Measurements from ENCODE around the gene RIGI. TPM values are rescaled to one million over a fixed set of nuclear protein-coding genes. Genes with fewer than 3 reads are reported as not detected.

The RIGI gene
- total and polyA plus RNA-seq, 9 of the 15 experiments (the other 6 are each of a cell fraction or from before 2014, with no cell fraction given), result 0.27 to 1.1 (median 0.54) TPM

DNA sequence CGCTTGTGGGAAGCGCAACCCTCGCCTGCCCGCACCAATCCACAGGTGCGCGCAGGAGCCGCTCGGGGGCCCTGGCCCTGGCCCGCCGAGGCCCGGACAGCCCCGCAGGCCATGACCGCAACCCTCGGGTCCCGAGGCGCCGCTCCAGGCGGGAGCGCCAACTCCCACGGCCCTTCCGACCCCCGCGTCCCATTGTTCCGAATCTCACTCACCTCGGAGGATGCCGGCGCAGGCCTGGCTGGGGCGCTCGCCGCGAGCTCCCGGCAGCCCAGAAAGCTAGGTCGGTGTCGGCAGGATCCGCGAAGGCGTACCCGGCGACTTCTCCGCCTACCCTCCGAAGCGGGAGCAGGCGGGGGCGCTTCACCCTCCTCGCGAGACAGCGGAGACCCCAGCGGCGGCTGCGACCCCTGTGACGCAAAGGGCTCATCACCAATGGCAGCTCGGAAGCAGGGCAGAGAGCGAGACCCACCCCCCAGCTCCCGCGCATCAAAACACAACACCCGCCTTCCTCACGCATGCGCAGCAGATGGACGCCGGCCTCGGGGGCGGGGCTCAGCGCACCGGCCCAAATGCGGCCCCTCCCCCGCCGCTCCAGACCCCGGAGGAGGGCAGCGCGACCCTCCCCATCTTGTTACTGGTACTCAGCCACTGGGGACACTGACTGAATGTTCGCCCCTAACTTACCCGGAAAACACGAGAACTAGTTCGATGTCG, 24.7 kb upstream of the RIGI start (continued):
- 0 out of 6 replicates have a peak, but pooled peaks of 2 of the 3 experiments have one; percentile 2 to 5 for TF ChIP-seq CTCF (IDR thresholded peaks at IDR 0.05 in 2 of 3, conservative IDR thresholded peaks at IDR 0.05 in 1 of 3; ENCODE audit: insufficient read depth in 2 of 3, low read depth in 1 of 3, low read length in 3 of 3)
- TF ChIP-seq ZNF224 (CRISPR knock-in tag; IDR thresholded peaks at IDR 0.05), result no peak
- no peak for TF ChIP-seq KLF1 (tag; IDR thresholded peaks at IDR 0.05)
- TF ChIP-seq ZFX (CRISPR knock-in tag; IDR thresholded peaks at IDR 0.05), result peak; percentile 56
- no peak for TF ChIP-seq KAT2B (IDR thresholded peaks at IDR 0.05; ENCODE audit: low read depth, low read length)
- no peak for TF ChIP-seq NFATC3 (IDR thresholded peaks at IDR 0.05)
- TF ChIP-seq HDAC8 (tag; IDR thresholded peaks at IDR 0.05), result no peak
- no peak for TF ChIP-seq DACH1 (IDR thresholded peaks at IDR 0.05; ENCODE audit: partially characterized antibody)
- no peak for TF ChIP-seq RHOXF2B (CRISPR knock-in tag; conservative IDR thresholded peaks at IDR 0.05)
- TF ChIP-seq NONO (IDR thresholded peaks at IDR 0.05; ENCODE audit: low read depth in 2 of 2, low read length in 1 of 2), result no peak
- no peak for TF ChIP-seq RBM34 (IDR thresholded peaks at IDR 0.05; ENCODE audit: borderline replicate concordance, insufficient read depth, low read length)
- TF ChIP-seq, protein P1, sequence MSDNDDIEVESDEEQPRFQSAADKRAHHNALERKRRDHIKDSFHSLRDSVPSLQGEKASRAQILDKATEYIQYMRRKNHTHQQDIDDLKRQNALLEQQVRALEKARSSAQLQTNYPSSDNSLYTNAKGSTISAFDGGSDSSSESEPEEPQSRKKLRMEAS (CRISPR knock-in tag; IDR thresholded peaks at IDR 0.05), result no peak
- TF ChIP-seq RB1 (IDR thresholded peaks at IDR 0.05; ENCODE audit: low read depth), result no peak
- TF ChIP-seq RBBP5 (IDR thresholded peaks at IDR 0.05; ENCODE audit: borderline replicate concordance, insufficient read depth, low read length, poor library complexity, severe bottlenecking), result peak; percentile 75
- TF ChIP-seq ZNF121 (CRISPR knock-in tag; conservative IDR thresholded peaks at IDR 0.05), result peak; percentile 93
- TF ChIP-seq TARDBP (IDR thresholded peaks at IDR 0.05), result no peak
- no peak for TF ChIP-seq ILK (tag; IDR thresholded peaks at IDR 0.05; ENCODE audit: borderline replicate concordance, low read depth)
- TF ChIP-seq SNAPC5 (CRISPR knock-in tag; IDR thresholded peaks at IDR 0.05), result no peak
- TF ChIP-seq, protein P2, sequence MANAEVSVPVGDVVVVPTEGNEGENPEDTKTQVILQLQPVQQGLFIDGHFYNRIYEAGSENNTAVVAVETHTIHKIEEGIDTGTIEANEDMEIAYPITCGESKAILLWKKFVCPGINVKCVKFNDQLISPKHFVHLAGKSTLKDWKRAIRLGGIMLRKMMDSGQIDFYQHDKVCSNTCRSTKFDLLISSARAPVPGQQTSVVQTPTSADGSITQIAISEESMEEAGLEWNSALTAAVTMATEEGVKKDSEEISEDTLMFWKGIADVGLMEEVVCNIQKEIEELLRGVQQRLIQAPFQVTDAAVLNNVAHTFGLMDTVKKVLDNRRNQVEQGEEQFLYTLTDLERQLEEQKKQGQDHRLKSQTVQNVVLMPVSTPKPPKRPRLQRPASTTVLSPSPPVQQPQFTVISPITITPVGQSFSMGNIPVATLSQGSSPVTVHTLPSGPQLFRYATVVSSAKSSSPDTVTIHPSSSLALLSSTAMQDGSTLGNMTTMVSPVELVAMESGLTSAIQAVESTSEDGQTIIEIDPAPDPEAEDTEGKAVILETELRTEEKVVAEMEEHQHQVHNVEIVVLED (CRISPR knock-in tag; IDR thresholded peaks at IDR 0.05), result no peak
- TF ChIP-seq FOXK2 (conservative IDR thresholded peaks at IDR 0.05 in 1 of 2, IDR thresholded peaks at IDR 0.05 in 1 of 2; ENCODE audit: low read depth in 2 of 2), result peak; percentile 69 to 85
- TF ChIP-seq, protein P3, sequence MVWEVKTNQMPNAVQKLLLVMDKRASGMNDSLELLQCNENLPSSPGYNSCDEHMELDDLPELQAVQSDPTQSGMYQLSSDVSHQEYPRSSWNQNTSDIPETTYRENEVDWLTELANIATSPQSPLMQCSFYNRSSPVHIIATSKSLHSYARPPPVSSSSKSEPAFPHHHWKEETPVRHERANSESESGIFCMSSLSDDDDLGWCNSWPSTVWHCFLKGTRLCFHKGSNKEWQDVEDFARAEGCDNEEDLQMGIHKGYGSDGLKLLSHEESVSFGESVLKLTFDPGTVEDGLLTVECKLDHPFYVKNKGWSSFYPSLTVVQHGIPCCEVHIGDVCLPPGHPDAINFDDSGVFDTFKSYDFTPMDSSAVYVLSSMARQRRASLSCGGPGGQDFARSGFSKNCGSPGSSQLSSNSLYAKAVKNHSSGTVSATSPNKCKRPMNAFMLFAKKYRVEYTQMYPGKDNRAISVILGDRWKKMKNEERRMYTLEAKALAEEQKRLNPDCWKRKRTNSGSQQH (CRISPR knock-in tag; IDR thresholded peaks at IDR 0.05), result no peak
- no peak for TF ChIP-seq NCOA6 (IDR thresholded peaks at IDR 0.05)
- TF ChIP-seq ZNF140 (CRISPR knock-in tag; IDR thresholded peaks at IDR 0.05), result no peak
- no peak for TF ChIP-seq RNF2 (IDR thresholded peaks at IDR 0.05)
- peak; percentile 45; the same call in 1 of the 2 replicates for TF ChIP-seq CTBP1 (IDR thresholded peaks at IDR 0.05; ENCODE audit: borderline replicate concordance)
